ENCODE results near the gene ASMTL. TPM values are rescaled to one million over a fixed set of nuclear protein-coding genes. Genes with fewer than 3 reads are reported as not detected.
A peak's percentile ranks its signal among the peaks of the same experiment; 100 is the strongest.
"Not testable (repeated sequence)": the region's sequence is repeated elsewhere in the genome, so short reads cannot be mapped to it uniquely, and the experiment has no call there.

ASMTL gene
- total RNA-seq, 2 donors from 2014 or later, result 46.7 to 80.9 TPM

- Mint-ChIP-seq H3K27ac (no peak overlapping the region), H3K9me3 (peaks cover 17% of the 10 kb centered on the region), H3K4me3 (no peak overlapping the region), H3K36me3 (ENCODE audit: low read depth) (no peaks in the 10 kb centered on the region), H3K27me3 (ENCODE audit: insufficient read depth) (peaks cover 6% of the 10 kb centered on the region), H3K4me1 (no peaks in the 10 kb centered on the region)
- Histone ChIP-seq H3K36me3 (ENCODE audit: control insufficient read depth, insufficient read depth, low read length) (no peaks in the 10 kb centered on the region), H3K27ac (ENCODE audit: low read depth, low read length) (no peak overlapping the region), H3K4me1 (ENCODE audit: control insufficient read depth, insufficient read depth, low read length) (no peaks in the 10 kb centered on the region), H3K9me3 (ENCODE audit: control insufficient read depth, low read length) (peaks cover 11% of the 10 kb centered on the region), H3K4me3 (ENCODE audit: low read length) (no peak overlapping the region), H3K27me3 (ENCODE audit: control insufficient read depth, insufficient read depth, low read length, poor library complexity, severe bottlenecking) (no peaks in the 10 kb centered on the region), H3K9ac (ENCODE audit: extremely low read depth, low read length, poor library complexity, severe bottlenecking) (no peak overlapping the region)
- no peak for TF ChIP-seq CTCF (conservative IDR thresholded peaks at IDR 0.05)
- 74 to 93% methylated on average over 3 to 4 of the region's 4 CpGs for WGBS, 2 experiments (ENCODE audit: insufficient coverage in 1 of 2, insufficient read length in 1 of 2)
- DNase-seq, result no peak
Measured at GRCh38 chrX:1475481-1475880, 22.8 kb upstream of the ASMTL start.

- H3K27me3 ChIP-seq (ENCODE audit: control insufficient read depth, insufficient read depth, low read length, poor library complexity, severe bottlenecking); H3K27ac ChIP-seq (ENCODE audit: low read depth, low read length); H3K4me1 ChIP-seq (ENCODE audit: control insufficient read depth, insufficient read depth, low read length); H3K4me3 Mint-ChIP-seq; H3K4me1 Mint-ChIP-seq; H3K9me3 Mint-ChIP-seq; DNase-seq; H3K4me3 ChIP-seq (ENCODE audit: low read length); H3K9me3 ChIP-seq (ENCODE audit: control insufficient read depth, low read length); H3K9ac ChIP-seq (ENCODE audit: extremely low read depth, low read length, poor library complexity, severe bottlenecking); H3K27me3 Mint-ChIP-seq (ENCODE audit: insufficient read depth); H3K36me3 ChIP-seq (ENCODE audit: control insufficient read depth, insufficient read depth, low read length); H3K36me3 Mint-ChIP-seq (ENCODE audit: low read depth); H3K27ac Mint-ChIP-seq: not testable (repeated sequence)
- whole genome bisulfite sequencing, 2 experiments (ENCODE audit: insufficient coverage in 1 of 2, insufficient read length in 1 of 2), result 74 to 85% methylated on average over 2 of the region's 2 CpGs
Measured at GRCh38 chrX:1474593-1474992, 21.9 kb upstream of the ASMTL start.

GRCh38 chrX:1472975-1473374, 20.3 kb upstream of the ASMTL start:
- H3K4me1 Mint-ChIP-seq, result no peaks in the 10 kb centered on the region
- H3K9me3 Mint-ChIP-seq, result no peaks in the 10 kb centered on the region
- Histone ChIP-seq H3K9me3 (ENCODE audit: control insufficient read depth, low read length) (no peaks in the 10 kb centered on the region), H3K27me3 (ENCODE audit: control insufficient read depth, insufficient read depth, low read length, poor library complexity, severe bottlenecking) (peaks cover 3% of the 10 kb centered on the region), H3K27ac (ENCODE audit: low read depth, low read length) (no peak overlapping the region), H3K9ac (ENCODE audit: extremely low read depth, low read length, poor library complexity, severe bottlenecking) (no peak overlapping the region), H3K4me1 (ENCODE audit: control insufficient read depth, insufficient read depth, low read length) (no peaks in the 10 kb centered on the region), H3K4me3 (ENCODE audit: low read length) (no peak overlapping the region), H3K36me3 (ENCODE audit: control insufficient read depth, insufficient read depth, low read length) (no peaks in the 10 kb centered on the region)
- H3K36me3 Mint-ChIP-seq (ENCODE audit: low read depth), result no peaks in the 10 kb centered on the region
- WGBS, 2 experiments (ENCODE audit: insufficient coverage in 1 of 2, insufficient read length in 1 of 2), result 74 to 82% methylated on average over 2 of the region's 2 CpGs
- no peak overlapping the region for H3K4me3 Mint-ChIP-seq
- DNase-seq, result no peak
- no peak for TF ChIP-seq CTCF (conservative IDR thresholded peaks at IDR 0.05)
- H3K27ac Mint-ChIP-seq, result no peak overlapping the region
- H3K27me3 Mint-ChIP-seq (ENCODE audit: insufficient read depth), result peaks cover 4% of the 10 kb centered on the region

- DNase-seq, result peak; percentile 40
- Histone ChIP-seq H3K4me1 (ENCODE audit: control insufficient read depth, insufficient read depth, low read length) (no peaks in the 10 kb centered on the region), H3K9me3 (ENCODE audit: control insufficient read depth, low read length) (no peaks in the 10 kb centered on the region), H3K4me3 (ENCODE audit: low read length) (no peak overlapping the region), H3K36me3 (ENCODE audit: control insufficient read depth, insufficient read depth, low read length) (no peaks in the 10 kb centered on the region), H3K27me3 (ENCODE audit: control insufficient read depth, insufficient read depth, low read length, poor library complexity, severe bottlenecking) (peaks cover 47% of the 10 kb centered on the region), H3K27ac (ENCODE audit: low read depth, low read length) (no peak overlapping the region), H3K9ac (ENCODE audit: extremely low read depth, low read length, poor library complexity, severe bottlenecking) (no peak overlapping the region)
- no peaks in the 10 kb centered on the region for H3K9me3 Mint-ChIP-seq
- H3K36me3 Mint-ChIP-seq (ENCODE audit: low read depth), result no peaks in the 10 kb centered on the region
- H3K4me1 Mint-ChIP-seq, result no peaks in the 10 kb centered on the region
- H3K4me3 Mint-ChIP-seq, result no peak overlapping the region
- peaks cover 6% of the 10 kb centered on the region for H3K27me3 Mint-ChIP-seq (ENCODE audit: insufficient read depth)
- TF ChIP-seq CTCF (conservative IDR thresholded peaks at IDR 0.05), result no peak
- 91 to 92% methylated on average over 9 to 18 of the region's 20 CpGs for WGBS, 2 experiments (ENCODE audit: insufficient coverage in 1 of 2, insufficient read length in 1 of 2)
- H3K27ac Mint-ChIP-seq, result no peak overlapping the region
Measured at GRCh38 chrX:1468250-1468772, 15.6 kb upstream of the ASMTL start.
